GM19099 (cell line): ENCODE results near the gene COQ10A.

Experiments used
- POLR2A ChIP-seq: IDR thresholded peaks from 3 replicates; pipeline ENCODE4 v1.6.1; 2011; ENCODE audit warnings: low read depth; ENCODE audit not compliant: insufficient read length; ENCODE audit errors: extremely low read depth

Gene COQ10A

GRCh38 chr12:56315622-56316473, 49.1 kb downstream of the COQ10A start, which contains the start of gene CNPY2:
TSS of gene CNPY2 (minus strand) at chr12:56315988. CDS start at chr12:56315217, 771 bp downstream.
- TF ChIP-seq POLR2A, result peak; percentile 89

GRCh38 chr12:56317675-56318074, 50.9 kb downstream of the COQ10A start:
- no peak for TF ChIP-seq POLR2A
